Suprapubic skin (tissue), 3 donors: Measurements from ENCODE around the gene CYP39A1.

Experiments
- CTCF ChIP-seq, 2 donors: fragments of 200-600 bp in 1 of 2; fragments of 450-650 bp in 1 of 2; sonication (generic) in 1 of 2; IDR thresholded peaks; one replicate each; pipeline ENCODE4 v1.5.1; 2016 to 2019; ENCODE audit warnings: antibody characterized with exemption in 2 of 2, mild to moderate bottlenecking in 1 of 2, moderate library complexity in 1 of 2
- EP300 ChIP-seq: sonication (generic); formaldehyde crosslinking; IDR thresholded peaks from one replicate; pipeline ENCODE4 v1.6.1; 2017; ENCODE audit warnings: antibody characterized with exemption
- POLR2A ChIP-seq, 2 donors: fragments of 450-650 bp; IDR thresholded peaks; one replicate each; pipeline ENCODE4 v1.6.1; 2017; ENCODE audit warnings: antibody characterized with exemption in 2 of 2, mild to moderate bottlenecking in 2 of 2, moderate library complexity in 2 of 2

- TF ChIP-seq CTCF (IDR thresholded peaks at IDR 0.05): peak in 1 of 2 donors; percentile 46
- TF ChIP-seq POLR2A (IDR thresholded peaks at IDR 0.05): no peak
- no peak for TF ChIP-seq EP300
These were observed 26.2 kb downstream of the CYP39A1 start for GRCh38 chr6:46626228-46626909.
